Measurements from ENCODE around the gene JADE3.

JADE3 gene

GRCh38 chrX:46910415-46910814 lies 1.8 kb upstream of the JADE3 start:
- ChIA-PET POLR2A (ENCODE audit: low non-redundant PET) (no interaction called here), CTCF (interaction anchor here (0.6 kb wide), 1 partner anchor 93 kb away, joined by 4 read pairs; no protein-coding TSS in a partner anchor)
- H3K27ac ChIP-seq, result no peak overlapping the region
- no peak for TF ChIP-seq CTCF (conservative IDR thresholded peaks at IDR 0.05; ENCODE audit: low read depth)
- no peak for DNase-seq (ENCODE audit: low spot score)

- peak overlapping the region; percentile 74 for H3K27ac ChIP-seq
- ChIA-PET POLR2A (ENCODE audit: low non-redundant PET) (no interaction called here), CTCF (interaction anchor here (0.7 to 1.3 kb wide), 3 partner anchors 9 to 24 kb away, joined by 3 to 6 read pairs (median 3); no protein-coding TSS in a partner anchor)
- peak; percentile 46 for TF ChIP-seq CTCF (conservative IDR thresholded peaks at IDR 0.05; ENCODE audit: low read depth)
- no peak for DNase-seq (ENCODE audit: low spot score)
Measured at GRCh38 chrX:46912603-46913491, 626 bp downstream of the JADE3 start.

GRCh38 chrX:46913667-46914066 lies 1.4 kb downstream of the JADE3 start:
- ChIA-PET POLR2A (ENCODE audit: low non-redundant PET) (no interaction called here), CTCF (interaction anchor here (0.7 kb wide), 2 partner anchors 10 to 20 kb away, joined by 3 read pairs; no protein-coding TSS in a partner anchor)
- H3K27ac ChIP-seq, result peak overlapping the region; percentile 74; the same call in 1 of the 2 replicates
- no peak for DNase-seq (ENCODE audit: low spot score)
- TF ChIP-seq CTCF (conservative IDR thresholded peaks at IDR 0.05; ENCODE audit: low read depth), result no peak

- ChIA-PET CTCF (no interaction called here), POLR2A (ENCODE audit: low non-redundant PET) (no interaction called here)
- no peak for DNase-seq (ENCODE audit: low spot score)
- H3K27ac ChIP-seq, result no peak overlapping the region
- no peak for TF ChIP-seq CTCF (conservative IDR thresholded peaks at IDR 0.05; ENCODE audit: low read depth)
Measured at GRCh38 chrX:46916273-46916672, 4.1 kb downstream of the JADE3 start.

- ChIA-PET CTCF (no interaction called here), POLR2A (ENCODE audit: low non-redundant PET) (no interaction called here)
- DNase-seq (ENCODE audit: low spot score), result no peak
- no peak for TF ChIP-seq CTCF (conservative IDR thresholded peaks at IDR 0.05; ENCODE audit: low read depth)
- no peak overlapping the region for H3K27ac ChIP-seq
Measured at GRCh38 chrX:46917622-46918021, 5.4 kb downstream of the JADE3 start.

GRCh38 chrX:46918434-46918833 lies 6.2 kb downstream of the JADE3 start:
- POLR2A ChIA-PET (ENCODE audit: low non-redundant PET), result no interaction called here
- DNase-seq (ENCODE audit: low spot score), result no peak
- CTCF ChIA-PET, result no interaction called here
- TF ChIP-seq CTCF (conservative IDR thresholded peaks at IDR 0.05; ENCODE audit: low read depth), result no peak
- H3K27ac ChIP-seq, result no peak overlapping the region
